Tibial nerve (tissue), 4 donors: ENCODE results near the gene ALX4. TPM values are rescaled to one million over a fixed set of nuclear protein-coding genes. Genes with fewer than 3 reads are reported as not detected.

Experiments
- DNase-seq, 2 donors: peaks; one replicate each; pipeline ENCODE4 v3.0.0-alpha.2; 2019; ENCODE audit warnings: low spot score in 2 of 2
- H3K27ac ChIP-seq, 4 donors: fragments of 200-600 bp; sonication (generic) in 3 of 4; one replicate each; pipeline ENCODE4 v1.5.1; 2017 to 2019; ENCODE audit warnings: mild to moderate bottlenecking in 1 of 4
- H3K27me3 ChIP-seq, 2 donors: fragments of 200-600 bp; sonication (generic) in 1 of 2; one replicate each; pipeline versions ENCODE4 v1.5.1 to v1.6.0; 2017 to 2019
- H3K36me3 ChIP-seq, 3 donors: fragments of 200-600 bp; sonication (generic); one replicate each; pipeline ENCODE4 v1.5.1; 2018 to 2019
- H3K4me1 ChIP-seq, 4 donors: fragments of 200-600 bp; sonication (generic) in 3 of 4; one replicate each; pipeline ENCODE4 v1.5.1; 2017 to 2019
- H3K4me3 ChIP-seq, 4 donors: fragments of 200-600 bp; sonication (generic) in 3 of 4; one replicate each; pipeline ENCODE4 v1.5.1; 2017 to 2019; ENCODE audit warnings: mild to moderate bottlenecking in 1 of 4, moderate library complexity in 1 of 4
- H3K9me3 ChIP-seq, 4 donors: fragments of 200-600 bp; sonication (generic) in 3 of 4; one replicate each; pipeline ENCODE4 v1.5.1; 2017 to 2019
- EP300 ChIP-seq, 2 donors: sonication (generic); formaldehyde crosslinking; IDR thresholded peaks; one replicate each; pipeline ENCODE4 v1.6.1; 2017; ENCODE audit warnings: antibody characterized with exemption in 2 of 2, mild to moderate bottlenecking in 1 of 2
- POLR2A ChIP-seq, 2 donors: fragments of 450-650 bp; IDR thresholded peaks; one replicate each; pipeline ENCODE4 v1.6.1; 2017; ENCODE audit warnings: antibody characterized with exemption in 2 of 2, mild to moderate bottlenecking in 2 of 2, moderate library complexity in 2 of 2
- WGBS, 2 donors: methylation state at CpG; one replicate each; pipeline ENCODE4 v1.1.5; 2018; 5-methylcytosine and 5-hydroxymethylcytosine counted together
- total RNA-seq, 4 donors: library from RNA; depleted of rRNA; stranded (reverse); fragments of >200 nt; gene quantifications; one replicate each; pipeline ENCODE4 v1.1.0, GENCODE V29; 2016
- TF ChIP-seq, protein P1 (sequence below), 5 experiments: fragments of 200-600 bp in 3 of 5; fragments of 450-650 bp in 2 of 5; sonication (generic) in 3 of 5; IDR thresholded peaks; one replicate each; pipeline ENCODE4 v1.5.1; 2016 to 2019; ENCODE audit warnings: antibody characterized with exemption in 5 of 5, mild to moderate bottlenecking in 3 of 5, moderate library complexity in 2 of 5

Gene ALX4
- total RNA-seq, 4 donors from 2014 or later = under 0.01 to 0.30 (median 0.22) TPM; not detected in 1

DNA sequence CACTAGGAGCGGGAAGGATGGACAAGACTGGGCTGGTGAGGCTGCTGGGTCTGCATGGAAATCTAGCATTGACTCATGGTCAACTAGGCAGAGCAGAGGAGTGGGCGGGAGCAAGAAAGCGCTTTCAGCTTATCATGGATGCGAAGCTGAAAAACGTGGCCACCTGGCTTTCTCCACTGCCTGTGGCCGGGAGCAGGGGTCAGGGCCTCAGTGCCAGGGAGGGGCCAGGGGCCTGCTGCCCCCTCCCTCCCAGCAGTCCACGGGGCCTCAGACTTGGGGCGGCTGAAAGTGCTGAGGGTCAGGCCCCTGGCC, 45.5 kb downstream of the ALX4 start:
- Histone ChIP-seq H3K4me3 (no peak overlapping the region), H3K27me3 (no peaks in the 10 kb centered on the region), H3K27ac (no peak overlapping the region), H3K9me3 (no peaks in the 10 kb centered on the region), H3K36me3 (no peaks in the 10 kb centered on the region), H3K4me1 (no peaks in the 10 kb centered on the region)
- 72 to 74% methylated on average over 8 of the region's 8 CpGs for WGBS, 2 donors
- TF ChIP-seq, protein P1, sequence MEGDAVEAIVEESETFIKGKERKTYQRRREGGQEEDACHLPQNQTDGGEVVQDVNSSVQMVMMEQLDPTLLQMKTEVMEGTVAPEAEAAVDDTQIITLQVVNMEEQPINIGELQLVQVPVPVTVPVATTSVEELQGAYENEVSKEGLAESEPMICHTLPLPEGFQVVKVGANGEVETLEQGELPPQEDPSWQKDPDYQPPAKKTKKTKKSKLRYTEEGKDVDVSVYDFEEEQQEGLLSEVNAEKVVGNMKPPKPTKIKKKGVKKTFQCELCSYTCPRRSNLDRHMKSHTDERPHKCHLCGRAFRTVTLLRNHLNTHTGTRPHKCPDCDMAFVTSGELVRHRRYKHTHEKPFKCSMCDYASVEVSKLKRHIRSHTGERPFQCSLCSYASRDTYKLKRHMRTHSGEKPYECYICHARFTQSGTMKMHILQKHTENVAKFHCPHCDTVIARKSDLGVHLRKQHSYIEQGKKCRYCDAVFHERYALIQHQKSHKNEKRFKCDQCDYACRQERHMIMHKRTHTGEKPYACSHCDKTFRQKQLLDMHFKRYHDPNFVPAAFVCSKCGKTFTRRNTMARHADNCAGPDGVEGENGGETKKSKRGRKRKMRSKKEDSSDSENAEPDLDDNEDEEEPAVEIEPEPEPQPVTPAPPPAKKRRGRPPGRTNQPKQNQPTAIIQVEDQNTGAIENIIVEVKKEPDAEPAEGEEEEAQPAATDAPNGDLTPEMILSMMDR (IDR thresholded peaks at IDR 0.05) = no peak
- TF ChIP-seq POLR2A (IDR thresholded peaks at IDR 0.05) = no peak
- no peak for TF ChIP-seq EP300 (IDR thresholded peaks at IDR 0.05)
- no peak for DNase-seq

DNA sequence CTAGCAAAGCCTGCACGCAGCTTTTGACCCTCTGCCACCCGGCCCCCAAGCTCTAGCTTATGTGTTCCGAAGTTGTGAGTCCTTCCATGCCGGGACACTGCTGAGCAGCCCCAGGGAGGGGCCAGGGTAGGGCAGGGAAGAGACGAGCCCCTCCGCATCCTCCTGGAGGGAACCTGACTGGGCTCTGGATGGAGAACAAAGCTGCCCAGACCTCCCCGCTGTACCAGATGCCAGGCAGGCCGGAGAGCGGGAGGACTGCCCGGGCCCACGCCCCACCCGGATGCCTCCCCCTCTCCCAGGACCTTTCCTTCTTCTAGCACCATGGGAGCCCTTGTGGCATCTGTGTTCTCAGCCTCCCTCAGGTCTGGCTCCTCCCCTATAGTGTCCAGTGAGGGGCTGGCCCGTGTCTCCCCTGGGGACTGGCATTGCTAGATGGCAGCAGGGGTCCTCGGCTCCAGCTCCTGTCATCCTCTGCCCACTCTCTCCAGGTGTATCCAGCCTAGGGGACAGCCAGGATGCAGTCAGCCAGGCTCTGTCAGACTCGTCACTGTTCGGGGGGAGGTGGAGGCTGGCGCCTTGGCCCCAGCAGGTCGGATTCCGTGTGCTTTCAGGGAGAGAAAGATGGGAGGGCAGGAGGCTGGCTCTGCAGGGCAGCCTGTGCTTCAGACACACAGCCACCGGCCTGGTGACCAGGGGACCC, 46.1 kb downstream of the ALX4 start:
- Histone ChIP-seq H3K27me3 (no peaks in the 10 kb centered on the region), H3K9me3 (no peaks in the 10 kb centered on the region), H3K4me1 (no peaks in the 10 kb centered on the region), H3K36me3 (no peaks in the 10 kb centered on the region), H3K4me3 (no peak overlapping the region), H3K27ac (no peak overlapping the region)
- whole genome bisulfite sequencing, 2 donors = 68 to 79% methylated on average over 11 to 17 of the region's 20 CpGs
- no peak for TF ChIP-seq EP300 (IDR thresholded peaks at IDR 0.05)
- no peak for TF ChIP-seq POLR2A (IDR thresholded peaks at IDR 0.05)
- TF ChIP-seq, protein P1 (IDR thresholded peaks at IDR 0.05) = no peak
- no peak for DNase-seq

DNA sequence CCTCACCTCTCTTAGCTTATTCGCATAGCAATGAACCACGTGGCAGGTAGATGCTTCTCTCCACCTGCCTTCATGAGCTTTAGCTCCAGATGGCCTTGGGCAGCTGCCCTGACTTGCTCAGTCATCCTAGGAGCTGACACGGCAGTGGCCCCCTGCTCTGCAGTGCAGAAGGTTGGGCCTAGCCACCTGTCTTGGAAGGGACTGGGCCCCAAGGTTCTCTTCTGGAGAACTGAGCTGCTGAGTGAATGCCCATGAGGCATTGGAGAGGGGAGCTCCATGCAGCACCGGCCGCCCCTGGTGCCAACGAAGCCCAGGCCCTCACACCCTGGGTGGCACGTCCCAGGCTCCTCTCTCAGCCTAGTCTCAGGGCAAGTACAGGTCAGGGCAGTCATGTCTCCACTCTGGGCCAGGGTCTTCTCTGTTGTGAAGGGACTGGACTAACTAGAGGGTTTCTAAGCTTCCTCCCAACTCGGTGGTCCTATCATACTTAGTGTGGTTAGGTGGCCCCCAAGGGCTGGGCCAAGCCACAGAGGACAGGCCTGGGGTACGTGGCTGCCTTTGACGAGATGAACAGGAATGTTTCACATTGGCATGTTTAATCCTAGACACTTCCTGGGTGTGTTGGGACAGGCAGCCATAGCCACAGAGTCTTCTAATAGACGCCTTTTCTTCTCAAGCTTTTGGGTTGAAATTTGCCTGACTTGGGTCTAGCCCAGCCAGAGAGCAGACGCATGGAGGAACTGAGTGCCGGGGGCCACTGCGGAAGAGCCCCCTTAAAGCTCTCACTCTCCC, 47.9 kb downstream of the ALX4 start:
- Histone ChIP-seq H3K9me3 (no peaks in the 10 kb centered on the region), H3K4me1 (peaks cover 0 to under 1% (median 0%) of the 10 kb centered on the region in 4 donors), H3K27me3 (no peaks in the 10 kb centered on the region), H3K4me3 (no peak overlapping the region), H3K36me3 (no peaks in the 10 kb centered on the region), H3K27ac (no peak overlapping the region)
- WGBS, 2 donors = 76 to 88% methylated on average over 11 to 14 of the region's 14 CpGs
- DNase-seq = no peak
- TF ChIP-seq POLR2A (IDR thresholded peaks at IDR 0.05) (no peak), EP300 (IDR thresholded peaks at IDR 0.05) (no peak)
- TF ChIP-seq, protein P1 (IDR thresholded peaks at IDR 0.05) = no peak

DNA sequence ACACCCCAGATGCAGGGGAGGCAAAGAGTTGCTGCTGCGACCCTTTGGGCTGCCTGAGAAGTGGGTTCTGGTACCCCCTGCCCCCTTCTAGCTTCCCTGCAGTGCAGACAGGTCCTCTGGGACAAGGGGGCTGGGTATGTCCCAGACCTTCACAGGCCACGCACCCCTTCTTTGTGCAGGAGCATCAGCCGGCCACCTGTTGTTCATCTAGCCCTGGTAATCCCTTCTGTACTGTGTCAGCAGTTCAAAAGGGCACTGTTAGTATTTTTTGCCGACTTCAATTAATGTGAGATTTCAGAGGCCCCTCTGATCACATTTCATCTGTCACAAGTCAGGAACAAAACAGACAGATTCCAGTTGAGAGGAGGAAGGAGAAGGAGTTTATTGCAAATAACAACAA, 49.9 kb downstream of the ALX4 start:
- Histone ChIP-seq H3K4me3 (no peak overlapping the region), H3K36me3 (no peaks in the 10 kb centered on the region), H3K4me1 (peaks cover 0 to 6% (median 0%) of the 10 kb centered on the region in 4 donors), H3K9me3 (no peaks in the 10 kb centered on the region), H3K27me3 (no peaks in the 10 kb centered on the region), H3K27ac (no peak overlapping the region)
- 66 to 79% methylated on average over 4 of the region's 4 CpGs for WGBS, 2 donors
- DNase-seq = no peak
- TF ChIP-seq POLR2A (IDR thresholded peaks at IDR 0.05) (no peak), EP300 (IDR thresholded peaks at IDR 0.05) (no peak)
- TF ChIP-seq, protein P1 (IDR thresholded peaks at IDR 0.05) = no peak

DNA sequence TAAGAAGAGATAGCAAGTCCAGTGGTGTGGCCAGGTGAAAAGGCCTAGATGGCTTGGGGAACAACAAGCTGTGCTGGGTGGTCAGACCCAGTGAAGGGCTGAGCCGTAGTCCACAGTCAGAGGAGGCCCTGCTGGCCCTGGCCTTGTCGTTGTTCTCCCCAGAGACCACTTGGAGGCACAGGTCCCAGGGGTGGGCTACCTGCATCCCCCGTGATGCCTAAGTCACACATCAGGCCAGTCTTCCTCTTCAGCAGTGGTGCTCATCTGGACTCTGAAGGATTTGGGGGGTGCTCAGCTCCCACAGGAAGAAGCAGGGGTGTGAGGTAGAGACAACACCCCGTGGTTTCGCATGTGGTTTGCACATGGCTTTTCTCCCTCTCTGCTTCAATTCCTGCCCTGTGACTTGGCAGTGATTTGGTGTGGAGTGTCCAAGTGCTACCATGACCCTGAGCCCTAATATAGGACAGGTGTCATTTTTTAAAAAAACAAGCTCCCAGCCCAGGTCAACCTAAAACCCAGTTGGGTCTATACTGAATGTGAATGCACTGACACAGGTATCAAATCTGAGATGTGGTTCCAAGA, 51.0 kb downstream of the ALX4 start:
- H3K36me3 ChIP-seq = no peaks in the 10 kb centered on the region
- peaks cover 0 to 6% (median 0%) of the 10 kb centered on the region in 4 donors for H3K4me1 ChIP-seq
- no peak overlapping the region for H3K27ac ChIP-seq
- whole genome bisulfite sequencing, 2 donors = 82 to 94% methylated on average over 5 of the region's 5 CpGs
- DNase-seq = no peak
- TF ChIP-seq EP300 (IDR thresholded peaks at IDR 0.05) (no peak), POLR2A (IDR thresholded peaks at IDR 0.05) (no peak)
- TF ChIP-seq, protein P1 (IDR thresholded peaks at IDR 0.05) = no peak
- H3K9me3 ChIP-seq = no peaks in the 10 kb centered on the region
- no peak overlapping the region for H3K4me3 ChIP-seq
- no peaks in the 10 kb centered on the region for H3K27me3 ChIP-seq
